ENCODE results near the gene ASXL1.

Gene ASXL1

GRCh38 chr20:32468313-32468640 is 110.1 kb downstream of the ASXL1 start:
- Histone ChIP-seq H2AFZ (ENCODE audit: low read depth) (no peak overlapping the region), H3K36me3 (ENCODE audit: insufficient read depth) (no peaks in the 10 kb centered on the region), H3K4me1 (ENCODE audit: low read depth, poor library complexity, severe bottlenecking) (no peaks in the 10 kb centered on the region), H3K4me3 (IDR thresholded peaks at IDR 0.05; ENCODE audit: insufficient read depth, low read depth, low read length) (no peak overlapping the region), H4K20me1 (ENCODE audit: insufficient read depth) (no peaks in the 10 kb centered on the region), H3K79me2 (ENCODE audit: insufficient read depth, low read depth) (no peaks in the 10 kb centered on the region), H3K9ac (no peak overlapping the region), H3K27me3 (ENCODE audit: insufficient read depth, low read depth) (no peaks in the 10 kb centered on the region), H3K4me2 (no peak overlapping the region), H3K27ac (no peak overlapping the region)
- TF ChIP-seq CTCF (conservative IDR thresholded peaks at IDR 0.05; ENCODE audit: low read depth, low read length) = no peak

- Histone ChIP-seq H3K27me3 (ENCODE audit: insufficient read depth, low read depth) (no peaks in the 10 kb centered on the region), H2AFZ (ENCODE audit: low read depth) (no peak overlapping the region), H3K36me3 (ENCODE audit: insufficient read depth) (no peaks in the 10 kb centered on the region), H3K9ac (no peak overlapping the region), H3K4me3 (IDR thresholded peaks at IDR 0.05; ENCODE audit: insufficient read depth, low read depth, low read length) (no peak overlapping the region), H4K20me1 (ENCODE audit: insufficient read depth) (no peaks in the 10 kb centered on the region), H3K4me2 (no peak overlapping the region), H3K27ac (no peak overlapping the region), H3K79me2 (ENCODE audit: insufficient read depth, low read depth) (no peaks in the 10 kb centered on the region), H3K4me1 (ENCODE audit: low read depth, poor library complexity, severe bottlenecking) (no peaks in the 10 kb centered on the region)
- TF ChIP-seq CTCF (conservative IDR thresholded peaks at IDR 0.05; ENCODE audit: low read depth, low read length) = no peak
These were observed 110.7 kb downstream of the ASXL1 start for GRCh38 chr20:32468860-32469259.

- Histone ChIP-seq H3K36me3 (ENCODE audit: insufficient read depth) (no peaks in the 10 kb centered on the region), H4K20me1 (ENCODE audit: insufficient read depth) (no peaks in the 10 kb centered on the region), H2AFZ (ENCODE audit: low read depth) (no peak overlapping the region), H3K27me3 (ENCODE audit: insufficient read depth, low read depth) (no peaks in the 10 kb centered on the region), H3K4me2 (no peak overlapping the region), H3K9ac (no peak overlapping the region), H3K79me2 (ENCODE audit: insufficient read depth, low read depth) (no peaks in the 10 kb centered on the region), H3K4me1 (ENCODE audit: low read depth, poor library complexity, severe bottlenecking) (no peaks in the 10 kb centered on the region), H3K27ac (no peak overlapping the region), H3K4me3 (IDR thresholded peaks at IDR 0.05; ENCODE audit: insufficient read depth, low read depth, low read length) (no peak overlapping the region)
- TF ChIP-seq CTCF (conservative IDR thresholded peaks at IDR 0.05; ENCODE audit: low read depth, low read length) = peak; percentile 18; the same call in 1 of the 2 replicates
These were observed 112.1 kb downstream of the ASXL1 start for GRCh38 chr20:32470025-32470861.

- no peak overlapping the region for H3K4me2 ChIP-seq
- H4K20me1 ChIP-seq (ENCODE audit: insufficient read depth) = no peaks in the 10 kb centered on the region
- no peak overlapping the region for H2AFZ ChIP-seq (ENCODE audit: low read depth)
- no peak overlapping the region for H3K27ac ChIP-seq
- H3K9ac ChIP-seq = no peak overlapping the region
- H3K27me3 ChIP-seq (ENCODE audit: insufficient read depth, low read depth) = no peaks in the 10 kb centered on the region
- no peaks in the 10 kb centered on the region for H3K4me1 ChIP-seq (ENCODE audit: low read depth, poor library complexity, severe bottlenecking)
- H3K79me2 ChIP-seq (ENCODE audit: insufficient read depth, low read depth) = no peaks in the 10 kb centered on the region
- H3K36me3 ChIP-seq (ENCODE audit: insufficient read depth) = no peaks in the 10 kb centered on the region
- H3K4me3 ChIP-seq (IDR thresholded peaks at IDR 0.05; ENCODE audit: insufficient read depth, low read depth, low read length) = no peak overlapping the region
- TF ChIP-seq CTCF (conservative IDR thresholded peaks at IDR 0.05; ENCODE audit: low read depth, low read length) = no peak
These were observed 112.8 kb downstream of the ASXL1 start for GRCh38 chr20:32470940-32471339.
